ENCODE measurements around the gene RBM44.

The RBM44 gene

DNA sequence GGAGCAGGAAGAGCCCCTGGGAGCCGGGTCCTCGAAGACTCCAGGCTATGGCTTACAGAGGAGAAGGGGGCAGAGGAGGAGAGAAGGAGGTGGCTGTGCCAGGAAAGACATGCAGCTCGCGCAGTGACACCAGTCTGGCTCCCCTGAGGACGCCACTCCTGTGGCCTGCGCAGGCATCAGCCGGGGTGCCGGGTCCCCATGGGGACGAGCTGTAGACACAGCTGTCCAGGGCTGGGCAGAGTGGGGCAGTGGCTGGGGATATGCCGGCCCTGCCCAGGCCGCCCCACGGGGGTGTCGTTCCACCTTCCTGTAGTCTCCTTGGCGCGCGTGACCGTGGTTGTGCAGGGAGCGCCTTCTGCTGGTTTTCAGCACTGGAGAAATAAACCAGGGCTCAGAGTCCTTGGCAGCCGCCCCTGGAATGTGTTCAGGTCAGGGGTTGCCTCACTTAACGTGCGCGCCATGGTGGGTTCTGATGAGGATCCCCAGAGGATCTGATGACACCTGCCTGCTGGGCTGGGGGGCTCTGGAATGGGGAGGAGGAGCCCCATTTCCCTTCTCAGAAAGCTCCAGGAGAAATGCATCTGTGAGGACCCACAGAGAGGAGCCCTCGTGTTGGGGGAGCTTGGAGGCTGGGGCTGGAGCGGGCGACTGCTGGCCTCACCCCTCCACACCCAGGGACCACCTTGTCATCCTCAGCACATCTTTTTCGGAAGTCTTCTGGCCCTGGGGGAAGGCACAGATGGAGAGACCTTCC, 87.5 kb downstream of the RBM44 start:
- no peak for DNase-seq (ENCODE audit: low read depth in 1 of 2, low spot score in 1 of 2)

DNA sequence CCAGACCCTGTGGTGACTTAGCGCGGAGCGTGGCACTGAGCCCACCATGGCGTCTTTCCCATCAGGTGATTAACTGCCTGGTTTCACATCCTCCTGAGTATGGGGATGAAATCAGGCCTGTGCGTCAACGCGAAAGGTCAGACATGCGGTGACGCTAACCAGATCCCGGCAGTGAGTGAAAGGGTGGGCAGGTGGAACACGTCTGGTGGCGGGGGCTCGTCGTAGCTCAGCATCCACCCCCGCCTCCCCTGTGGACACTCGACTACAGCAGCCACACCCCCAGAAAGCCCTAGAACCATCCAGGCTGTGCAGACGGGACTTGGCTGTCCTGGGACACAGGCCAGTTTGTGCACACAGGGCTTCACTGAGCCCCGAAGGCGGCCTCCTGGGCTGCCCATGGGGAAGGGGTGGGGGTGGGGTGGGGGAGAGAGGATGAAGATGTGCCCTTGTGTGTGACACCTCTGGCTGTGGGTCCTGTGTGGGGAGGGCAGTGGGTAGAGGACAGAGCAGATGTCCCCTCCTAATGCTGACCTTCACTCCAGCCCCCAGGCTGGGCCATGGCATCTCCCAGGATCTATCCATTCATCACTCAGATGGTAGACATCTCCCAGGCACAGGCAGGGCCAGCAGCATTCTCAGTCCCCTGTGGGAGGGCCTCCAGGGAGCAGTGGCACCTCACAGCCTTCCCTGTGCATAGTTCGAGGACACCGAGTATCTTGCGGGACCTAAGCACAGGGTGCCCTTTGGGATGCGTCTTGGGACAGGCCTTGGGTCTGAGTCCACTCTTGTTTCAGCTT, 88.3 kb downstream of the RBM44 start:
- no peak for DNase-seq (ENCODE audit: low read depth in 1 of 2, low spot score in 1 of 2)

DNA sequence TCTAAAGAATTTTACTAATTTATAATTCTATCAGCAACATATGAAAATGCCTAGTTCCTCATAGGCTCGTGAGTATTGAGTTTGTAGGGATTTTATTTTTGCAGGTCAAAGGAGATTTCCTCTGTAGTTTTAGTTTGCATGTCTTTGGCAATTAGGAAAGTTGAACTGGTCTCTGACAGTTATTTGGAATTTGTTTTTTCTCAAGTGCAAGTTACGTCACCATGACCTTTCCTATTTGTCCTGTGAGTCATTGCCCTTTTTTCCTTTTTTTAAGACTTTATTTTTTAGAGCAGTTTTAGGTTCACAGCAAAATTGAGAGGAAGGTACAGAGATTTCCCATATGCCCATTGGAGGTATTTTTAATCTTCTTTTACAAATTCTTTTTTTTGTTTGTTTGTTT, 89.8 kb downstream of the RBM44 start:
- no peak for DNase-seq (ENCODE audit: low read depth in 1 of 2, low spot score in 1 of 2)

DNA sequence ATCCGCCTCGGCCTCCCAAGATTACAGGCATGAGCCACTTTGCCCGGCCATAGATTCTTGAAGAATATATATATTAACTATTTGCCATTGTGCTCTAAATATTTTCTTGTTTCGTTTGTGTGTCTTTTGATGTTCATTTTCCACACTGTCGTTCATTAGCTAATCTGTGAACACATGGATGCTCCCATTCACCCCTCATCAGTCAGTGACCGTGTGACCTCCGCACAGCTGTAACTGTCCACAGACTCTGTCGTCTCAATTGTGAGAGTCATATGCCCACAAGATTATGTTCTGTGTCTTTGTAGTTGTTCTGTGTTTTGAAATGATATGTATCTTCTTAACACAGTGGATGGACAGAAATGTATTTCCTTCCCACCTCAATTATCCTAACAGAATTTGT, 90.4 kb downstream of the RBM44 start:
- no peak for DNase-seq (ENCODE audit: low read depth in 1 of 2, low spot score in 1 of 2)

DNA sequence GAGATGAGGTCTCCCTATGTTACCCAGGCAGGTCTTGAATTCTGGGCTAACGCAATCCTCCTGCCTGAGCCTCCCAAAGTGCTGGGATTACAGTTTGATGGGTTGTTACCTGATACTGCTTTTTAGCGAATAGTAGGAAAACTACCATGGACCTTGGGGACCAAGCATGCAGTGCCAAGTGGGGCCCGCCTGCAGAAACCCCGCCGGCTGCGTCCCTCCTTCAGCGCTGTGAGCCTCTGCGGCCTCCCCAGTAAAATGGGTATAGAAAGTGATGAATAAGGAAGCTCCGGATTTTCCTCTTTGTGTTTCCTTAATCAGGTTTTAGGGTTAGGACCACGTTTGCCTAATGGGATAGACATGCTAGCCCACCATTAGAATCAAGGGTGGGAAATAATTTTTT, 91.2 kb downstream of the RBM44 start:
- DNase-seq (ENCODE audit: low read depth in 1 of 2, low spot score in 1 of 2) = no peak
